Subcutaneous adipose tissue (tissue), 4 donors: Measurements from ENCODE around the gene FLNC. TPM values are rescaled to one million over a fixed set of nuclear protein-coding genes. Genes with fewer than 3 reads are reported as not detected.

Source experiments
- CTCF ChIP-seq: fragments of 450-650 bp; IDR thresholded peaks from one replicate; pipeline ENCODE4 v1.5.1; 2016; ENCODE audit warnings: low read depth, mild to moderate bottlenecking, control low read depth, antibody characterized with exemption, moderate library complexity
- total RNA-seq, 4 donors: library from RNA; depleted of rRNA; stranded (reverse); fragments of >200 nt; gene quantifications; one replicate each; pipeline ENCODE4 v1.1.0, GENCODE V29; 2016

FLNC gene
- total RNA-seq, 4 donors from 2014 or later = 3.3 to 10.3 (median 4.8) TPM

DNA sequence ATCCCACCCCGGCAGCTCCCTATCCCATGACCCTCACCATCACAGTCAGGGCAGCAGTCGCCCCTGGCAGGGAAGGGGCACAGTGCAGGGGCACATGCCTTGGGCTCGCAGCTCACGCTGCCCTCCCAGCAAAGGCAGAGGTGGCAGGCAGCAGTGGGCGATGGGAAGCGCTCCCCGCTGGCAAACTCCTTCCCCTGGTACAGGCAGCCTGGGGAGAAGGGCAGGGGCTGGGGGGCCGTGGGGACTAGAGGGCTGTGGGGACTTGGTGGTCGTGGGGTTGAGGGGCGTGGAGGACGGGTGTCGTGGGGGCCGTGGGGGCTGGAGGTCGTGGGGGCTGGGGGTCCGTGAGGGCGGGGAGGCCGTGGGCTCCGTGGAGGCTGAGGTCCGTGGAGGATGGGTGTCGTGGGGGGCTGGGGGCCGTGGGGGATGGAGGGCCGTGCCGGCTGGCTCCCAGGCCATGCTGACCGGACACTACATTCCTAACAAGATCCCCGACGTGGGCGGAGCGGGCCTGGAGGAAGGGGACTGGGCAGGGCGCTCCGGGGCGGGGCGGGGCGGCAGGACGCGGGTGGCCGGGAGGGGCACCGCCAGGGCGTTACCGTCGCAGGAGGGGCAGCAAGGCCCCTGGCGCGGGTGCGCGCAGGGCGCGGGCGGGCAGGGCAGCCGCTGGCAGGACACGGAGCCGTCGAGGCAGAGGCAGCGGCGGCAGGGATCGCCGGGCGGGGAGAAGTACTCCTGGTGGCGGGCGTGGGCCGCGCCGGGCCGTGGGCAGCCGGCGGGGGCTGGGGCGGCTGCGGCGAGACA lies 60.3 kb downstream of the FLNC start:
- TF ChIP-seq CTCF = no peak

DNA sequence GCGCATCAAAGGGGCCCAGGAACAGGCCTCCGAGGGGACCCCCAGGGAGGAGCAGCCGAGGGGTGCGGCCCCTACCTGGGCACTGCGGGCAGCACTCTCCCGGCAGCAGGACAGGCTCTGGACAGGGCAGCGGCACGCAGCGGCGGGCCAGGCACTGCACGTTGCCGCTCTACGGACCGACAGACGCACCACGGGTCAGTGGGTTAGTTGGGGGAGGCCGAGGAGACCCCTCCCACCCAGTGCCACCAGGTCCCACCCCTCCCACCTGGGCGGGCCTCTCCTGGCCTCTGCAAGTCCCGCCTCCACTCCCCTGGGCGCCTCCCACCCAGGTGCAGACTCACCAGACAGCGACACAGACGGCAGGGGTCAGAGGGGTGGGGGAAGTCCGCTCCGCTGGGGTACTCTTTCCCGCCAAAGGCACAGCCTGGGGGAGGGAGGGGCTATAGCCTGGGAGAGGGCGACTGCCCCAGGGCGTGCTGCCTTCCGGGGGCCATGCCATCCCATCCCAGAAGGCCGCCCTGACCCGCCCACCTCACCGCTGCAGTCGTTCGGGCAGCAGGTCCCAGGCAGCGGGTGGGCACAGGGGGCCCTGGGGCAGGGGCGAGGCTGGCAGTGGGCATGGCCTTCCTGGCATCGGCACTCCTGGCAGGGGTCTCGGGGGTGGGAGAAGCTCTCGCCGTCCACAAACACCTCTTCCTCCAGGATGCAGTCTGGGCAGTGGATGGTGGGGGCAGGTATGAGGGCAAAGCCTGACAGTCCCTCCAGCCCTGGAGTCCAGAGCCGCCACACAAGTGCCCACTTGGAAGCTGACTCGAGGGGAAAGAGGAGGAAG lies 61.1 kb downstream of the FLNC start:
- TF ChIP-seq CTCF = no peak

DNA sequence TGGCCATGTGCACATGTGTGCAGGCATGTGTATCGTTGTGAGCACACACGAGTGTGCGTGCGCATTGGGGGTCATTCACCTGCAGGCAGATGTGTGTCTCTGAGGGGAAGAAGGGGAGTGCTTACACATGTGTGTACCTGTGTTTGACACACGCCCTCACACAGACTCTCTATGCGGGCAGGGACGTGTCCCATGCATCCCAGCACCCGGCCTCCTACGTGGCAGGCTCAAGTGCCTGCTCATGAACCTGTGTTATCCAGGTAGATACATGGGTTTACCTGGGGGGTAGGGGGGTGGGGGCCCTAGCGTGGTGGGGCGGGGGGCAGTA lies 61.7 kb downstream of the FLNC start:
- TF ChIP-seq CTCF = no peak

DNA sequence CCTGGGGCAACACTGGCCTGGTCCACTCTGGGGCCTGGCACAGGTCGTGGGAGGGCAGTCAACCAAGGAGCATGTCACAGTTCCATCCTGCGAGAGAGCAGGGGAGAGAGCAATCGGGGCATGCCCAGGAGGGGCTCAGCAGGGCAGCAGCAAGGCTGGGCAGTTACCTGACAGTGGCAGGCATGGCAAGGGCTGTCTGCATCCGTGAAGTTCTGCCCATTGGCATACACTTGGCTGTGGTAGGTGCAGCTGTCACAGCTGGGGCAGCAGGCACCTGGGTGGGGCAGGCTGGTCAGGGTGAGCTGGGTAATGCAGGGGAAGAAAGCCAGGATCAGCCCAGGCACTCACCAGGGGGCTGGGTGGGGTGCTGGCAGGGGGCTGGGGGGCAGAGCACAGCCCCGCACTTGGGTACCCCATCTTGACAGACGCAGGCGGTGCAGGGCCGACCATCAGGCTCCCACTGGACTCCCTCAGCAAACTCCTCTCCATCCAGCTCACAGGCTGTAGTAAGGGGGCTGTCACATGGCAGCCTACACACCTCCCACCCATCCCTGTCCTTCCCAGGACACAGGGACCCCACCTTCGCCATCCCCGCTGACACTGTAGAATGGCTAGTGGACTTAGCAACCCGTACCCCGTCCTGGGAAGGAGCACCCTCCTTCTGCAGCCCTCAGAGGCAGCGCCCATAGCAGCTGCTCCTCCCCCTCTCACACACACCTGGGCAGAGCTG lies 62.5 kb downstream of the FLNC start:
- TF ChIP-seq CTCF = no peak

DNA sequence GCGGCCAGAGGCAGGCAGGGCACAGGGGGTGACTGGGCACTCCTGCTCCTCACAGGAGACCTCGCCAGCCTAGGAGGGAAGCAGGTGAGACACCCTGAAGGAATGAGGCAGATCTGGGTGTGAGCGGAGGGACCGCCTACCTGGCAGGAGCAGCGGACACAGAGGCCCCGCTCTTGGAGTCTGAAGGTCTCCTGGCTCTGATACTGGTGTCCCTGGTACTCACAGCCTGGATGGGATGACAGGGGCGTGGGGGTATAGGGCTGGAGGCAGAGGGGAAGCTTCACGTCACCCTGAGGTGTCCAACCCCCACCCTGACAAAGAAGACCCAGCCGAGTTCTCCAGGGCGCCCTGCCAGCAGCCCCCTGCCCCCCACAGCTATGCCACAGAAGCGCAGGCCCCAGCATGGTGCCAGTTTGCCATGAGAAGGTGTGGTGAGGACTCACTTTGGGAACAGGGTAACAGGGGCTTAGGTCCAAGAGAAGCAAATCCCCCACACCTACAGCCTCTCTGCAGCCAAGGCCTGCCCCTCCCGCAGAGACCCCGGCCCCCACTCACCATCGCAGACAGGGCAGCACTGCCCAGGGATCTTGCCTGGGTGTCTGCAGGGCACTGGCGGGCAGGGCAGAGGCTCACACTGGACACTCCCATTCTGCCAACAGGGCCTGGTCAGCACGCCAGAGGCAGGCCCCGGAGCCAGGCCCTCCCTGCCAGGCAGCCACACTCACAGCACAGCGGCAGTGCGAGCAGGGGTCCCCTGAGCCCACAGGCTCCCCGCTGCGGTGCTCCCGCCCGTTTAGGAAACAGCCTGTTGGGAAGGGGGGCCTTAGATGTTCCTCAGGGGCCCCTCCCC lies 63.3 kb downstream of the FLNC start:
- TF ChIP-seq CTCF = no peak

DNA sequence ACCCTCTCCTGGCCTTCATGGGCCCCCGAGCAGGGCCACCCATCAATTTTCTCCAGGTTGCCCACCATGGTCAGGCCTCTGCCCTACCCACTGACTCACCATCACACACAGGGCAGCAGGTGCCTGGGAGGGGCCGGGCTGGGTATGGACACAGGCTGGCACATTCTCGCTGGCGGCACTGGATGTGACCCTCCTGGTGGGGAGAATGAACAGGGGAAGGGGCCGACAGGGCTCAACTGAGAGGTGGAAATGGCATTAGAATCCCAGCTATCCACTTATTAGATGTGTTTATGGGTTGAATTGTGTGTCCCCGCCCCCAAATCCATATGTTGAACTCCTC lies 63.9 kb downstream of the FLNC start:
- no peak for TF ChIP-seq CTCF
